22Rv1 (cell line): Measurements from ENCODE around the gene KRTAP4-16.
"Not testable (repeated sequence)": the region's sequence is repeated elsewhere in the genome, so short reads cannot be mapped to it uniquely, and the experiment has no call there.

Experiments used
- H3K27ac ChIP-seq: fragments of 450-650 bp; 2 replicates; pipeline ENCODE4 v1.5.1; 2017
- CTCF ChIP-seq: fragments of 450-650 bp; IDR thresholded peaks from 2 replicates; pipeline ENCODE4 v1.5.1; 2017; ENCODE audit warnings: mild to moderate bottlenecking
- ZFX ChIP-seq: fragments of 450-650 bp; IDR thresholded peaks from 2 replicates; pipeline ENCODE4 v1.6.1; 2017; ENCODE audit warnings: antibody characterized with exemption, borderline replicate concordance

Gene KRTAP4-16

GRCh38 chr17:41144846-41145245 is 42.8 kb upstream of the KRTAP4-16 start:
- no peak for TF ChIP-seq CTCF
- TF ChIP-seq ZFX = no peak
- H3K27ac ChIP-seq = no peak overlapping the region

GRCh38 chr17:41141361-41141760 is 39.4 kb upstream of the KRTAP4-16 start:
- TF ChIP-seq CTCF = no peak
- no peak for TF ChIP-seq ZFX
- no peak overlapping the region for H3K27ac ChIP-seq

- H3K27ac ChIP-seq = no peak within 1 kb of the TSS
These were observed 38.5 kb upstream of the KRTAP4-16 start, which contains the start of gene KRTAP4-6 for GRCh38 chr17:41140360-41141131. Gene KRTAP4-6 (minus strand): TSS chr17:41140544. CDS start chr17:41140487, 57 bp downstream.

GRCh38 chr17:41139865-41140264 is 37.9 kb upstream of the KRTAP4-16 start:
- H3K27ac ChIP-seq = not testable (repeated sequence)

More at GRCh38 chr17:41140360-41141131, 38.5 kb upstream of the KRTAP4-16 start, which contains the start of gene KRTAP4-6:
- TF ChIP-seq ZFX (no peak), CTCF (no peak)

GRCh38 chr17:41133880-41134735 is 32.1 kb upstream of the KRTAP4-16 start:
- TF ChIP-seq CTCF (no peak), ZFX (no peak)

GRCh38 chr17:41131979-41132378 is 30.0 kb upstream of the KRTAP4-16 start:
- H3K27ac ChIP-seq = no peak overlapping the region
- no peak for TF ChIP-seq ZFX
- no peak for TF ChIP-seq CTCF

More at GRCh38 chr17:41133880-41134735, 32.1 kb upstream of the KRTAP4-16 start:
- no peak overlapping the region for H3K27ac ChIP-seq

GRCh38 chr17:41127371-41127770 is 25.4 kb upstream of the KRTAP4-16 start:
- no peak for TF ChIP-seq CTCF
- TF ChIP-seq ZFX = no peak
- no peak overlapping the region for H3K27ac ChIP-seq
